Suprapubic skin (tissue), 4 donors: ENCODE data around the gene MGAT5. TPM values are rescaled to one million over a fixed set of nuclear protein-coding genes. Genes with fewer than 3 reads are reported as not detected.

Source experiments
- DNase-seq, 2 donors: peaks; one replicate each; pipeline ENCODE4 v3.0.0-alpha.2; 2019; ENCODE audit warnings: low spot score in 2 of 2
- H3K27ac ChIP-seq: fragments of 200-600 bp; sonication (generic); one replicate; pipeline ENCODE4 v1.5.1; 2019
- H3K27me3 ChIP-seq: fragments of 200-600 bp; sonication (generic); one replicate; pipeline ENCODE4 v1.5.1; 2019
- H3K36me3 ChIP-seq: fragments of 200-600 bp; sonication (generic); one replicate; pipeline ENCODE4 v1.5.1; 2019
- H3K4me1 ChIP-seq: fragments of 200-600 bp; sonication (generic); one replicate; pipeline ENCODE4 v1.5.1; 2019
- H3K4me3 ChIP-seq: fragments of 200-600 bp; sonication (generic); one replicate; pipeline ENCODE4 v1.5.1; 2019; ENCODE audit warnings: mild to moderate bottlenecking
- H3K9me3 ChIP-seq: fragments of 200-600 bp; sonication (generic); one replicate; pipeline ENCODE4 v1.5.1; 2019
- EP300 ChIP-seq: sonication (generic); formaldehyde crosslinking; IDR thresholded peaks from one replicate; pipeline ENCODE4 v1.6.1; 2017; ENCODE audit warnings: antibody characterized with exemption
- POLR2A ChIP-seq, 2 donors: fragments of 450-650 bp; IDR thresholded peaks; one replicate each; pipeline ENCODE4 v1.6.1; 2017; ENCODE audit warnings: antibody characterized with exemption in 2 of 2, mild to moderate bottlenecking in 2 of 2, moderate library complexity in 2 of 2
- POLR2AphosphoS5 ChIP-seq, 3 donors: sonication (generic); formaldehyde crosslinking; IDR thresholded peaks; one replicate each; pipeline ENCODE4 v1.6.1; 2017; ENCODE audit warnings: antibody characterized with exemption in 3 of 3
- WGBS: methylation state at CpG from one replicate; pipeline ENCODE4 v1.1.5; 2018; 5-methylcytosine and 5-hydroxymethylcytosine counted together
- total RNA-seq, 4 donors: library from RNA; depleted of rRNA; stranded (reverse); fragments of >200 nt; gene quantifications; one replicate each; pipeline ENCODE4 v1.1.0, GENCODE V29; 2016
- TF ChIP-seq, protein P1 (sequence below), 2 donors: fragments of 200-600 bp in 1 of 2; fragments of 450-650 bp in 1 of 2; sonication (generic) in 1 of 2; IDR thresholded peaks; one replicate each; pipeline ENCODE4 v1.5.1; 2016 to 2019; ENCODE audit warnings: antibody characterized with exemption in 2 of 2, mild to moderate bottlenecking in 1 of 2, moderate library complexity in 1 of 2

The MGAT5 gene
- total RNA-seq, 4 donors from 2014 or later: 16.9 to 42.1 (median 32.9) TPM

DNA sequence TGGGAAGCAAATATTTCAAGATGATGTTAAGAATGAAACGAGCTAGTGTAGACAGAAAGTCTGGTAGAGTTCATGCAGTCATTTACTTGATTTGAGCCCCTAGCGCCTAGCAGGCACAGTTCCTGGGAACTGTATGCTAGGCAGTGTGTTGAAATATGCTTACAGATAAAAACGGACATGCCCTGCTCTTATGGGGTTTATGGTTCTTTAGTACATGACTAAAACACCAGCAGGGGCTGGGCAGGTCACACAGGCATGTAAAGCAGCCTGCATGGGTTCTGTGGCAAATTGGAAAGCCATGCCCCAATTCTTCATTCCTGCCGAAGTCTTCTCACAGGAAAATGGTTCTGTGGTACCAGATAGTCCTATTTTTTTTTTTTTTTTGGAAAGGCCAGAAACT is 27.3 kb upstream of the MGAT5 start:
- Histone ChIP-seq H3K9me3 (peaks cover 6% of the 10 kb centered on the region), H3K36me3 (no peaks in the 10 kb centered on the region), H3K4me3 (no peak overlapping the region), H3K27me3 (no peaks in the 10 kb centered on the region), H3K27ac (no peak overlapping the region), H3K4me1 (no peaks in the 10 kb centered on the region)
- no peak for DNase-seq
- WGBS: 76% methylated on average over 4 of the region's 4 CpGs
- TF ChIP-seq, protein P1, sequence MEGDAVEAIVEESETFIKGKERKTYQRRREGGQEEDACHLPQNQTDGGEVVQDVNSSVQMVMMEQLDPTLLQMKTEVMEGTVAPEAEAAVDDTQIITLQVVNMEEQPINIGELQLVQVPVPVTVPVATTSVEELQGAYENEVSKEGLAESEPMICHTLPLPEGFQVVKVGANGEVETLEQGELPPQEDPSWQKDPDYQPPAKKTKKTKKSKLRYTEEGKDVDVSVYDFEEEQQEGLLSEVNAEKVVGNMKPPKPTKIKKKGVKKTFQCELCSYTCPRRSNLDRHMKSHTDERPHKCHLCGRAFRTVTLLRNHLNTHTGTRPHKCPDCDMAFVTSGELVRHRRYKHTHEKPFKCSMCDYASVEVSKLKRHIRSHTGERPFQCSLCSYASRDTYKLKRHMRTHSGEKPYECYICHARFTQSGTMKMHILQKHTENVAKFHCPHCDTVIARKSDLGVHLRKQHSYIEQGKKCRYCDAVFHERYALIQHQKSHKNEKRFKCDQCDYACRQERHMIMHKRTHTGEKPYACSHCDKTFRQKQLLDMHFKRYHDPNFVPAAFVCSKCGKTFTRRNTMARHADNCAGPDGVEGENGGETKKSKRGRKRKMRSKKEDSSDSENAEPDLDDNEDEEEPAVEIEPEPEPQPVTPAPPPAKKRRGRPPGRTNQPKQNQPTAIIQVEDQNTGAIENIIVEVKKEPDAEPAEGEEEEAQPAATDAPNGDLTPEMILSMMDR (IDR thresholded peaks at IDR 0.05): no peak
- TF ChIP-seq POLR2A (IDR thresholded peaks at IDR 0.05): no peak
- no peak for TF ChIP-seq POLR2AphosphoS5 (IDR thresholded peaks at IDR 0.05)
- no peak for TF ChIP-seq EP300

DNA sequence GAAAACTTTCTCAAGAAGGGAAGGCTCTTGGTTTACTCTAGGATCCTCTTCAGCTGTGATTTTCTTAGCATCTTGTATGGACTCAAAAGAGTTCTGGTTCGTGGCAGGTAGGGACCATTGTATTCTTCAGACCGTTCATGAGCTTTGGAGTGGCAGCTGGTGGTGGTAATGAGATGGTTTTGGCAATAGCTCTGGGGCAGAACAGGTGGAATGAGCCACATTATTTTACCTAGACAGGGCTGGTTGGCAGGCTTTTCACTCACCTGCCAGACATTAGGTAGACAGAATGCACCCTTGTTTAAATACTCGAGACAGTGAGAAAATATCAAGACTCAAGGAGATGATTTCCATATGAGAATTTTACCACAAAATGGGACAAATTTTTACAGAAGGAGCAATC is 26.2 kb upstream of the MGAT5 start:
- TF ChIP-seq, protein P1 (IDR thresholded peaks at IDR 0.05): no peak
- no peak for TF ChIP-seq POLR2AphosphoS5 (IDR thresholded peaks at IDR 0.05)
- no peak for TF ChIP-seq EP300
- no peak for TF ChIP-seq POLR2A (IDR thresholded peaks at IDR 0.05)
- WGBS: 83% methylated on average over 3 of the region's 3 CpGs
- H3K4me3 ChIP-seq: no peak overlapping the region
- H3K9me3 ChIP-seq: peaks cover 6% of the 10 kb centered on the region
- H3K4me1 ChIP-seq: peaks cover 5% of the 10 kb centered on the region
- no peak for DNase-seq
- H3K27ac ChIP-seq: no peak overlapping the region
- no peaks in the 10 kb centered on the region for H3K27me3 ChIP-seq
- H3K36me3 ChIP-seq: no peaks in the 10 kb centered on the region

DNA sequence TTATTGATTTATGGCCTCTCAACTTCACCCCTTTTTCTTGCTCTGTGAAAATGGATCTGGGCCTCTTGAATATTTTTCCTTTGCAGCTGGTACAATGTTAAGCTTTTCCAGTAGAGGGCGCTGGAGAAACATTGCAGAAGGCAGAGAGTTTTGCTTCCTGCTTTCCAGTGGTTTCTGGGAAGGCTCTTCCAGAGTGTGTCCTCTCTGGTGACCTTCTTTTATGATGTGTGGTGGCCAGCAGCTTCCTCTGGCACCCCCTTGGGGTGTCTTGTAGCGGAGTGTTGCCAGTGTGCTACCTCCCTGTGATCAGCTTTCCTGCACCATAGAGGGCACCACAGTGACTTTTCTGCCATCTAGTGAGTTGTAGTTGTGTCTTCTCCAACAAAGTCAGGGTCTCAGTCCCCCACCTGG is 25.4 kb upstream of the MGAT5 start:
- no peak for DNase-seq
- Histone ChIP-seq H3K27ac (no peak overlapping the region), H3K9me3 (peaks cover 6% of the 10 kb centered on the region), H3K4me1 (peaks cover 8% of the 10 kb centered on the region), H3K27me3 (no peaks in the 10 kb centered on the region), H3K36me3 (no peaks in the 10 kb centered on the region), H3K4me3 (no peak overlapping the region)
- TF ChIP-seq, protein P1 (IDR thresholded peaks at IDR 0.05): no peak
- TF ChIP-seq EP300 (no peak), POLR2AphosphoS5 (IDR thresholded peaks at IDR 0.05) (no peak), POLR2A (IDR thresholded peaks at IDR 0.05) (no peak)
- 71% methylated on average over 2 of the region's 2 CpGs for whole genome bisulfite sequencing

DNA sequence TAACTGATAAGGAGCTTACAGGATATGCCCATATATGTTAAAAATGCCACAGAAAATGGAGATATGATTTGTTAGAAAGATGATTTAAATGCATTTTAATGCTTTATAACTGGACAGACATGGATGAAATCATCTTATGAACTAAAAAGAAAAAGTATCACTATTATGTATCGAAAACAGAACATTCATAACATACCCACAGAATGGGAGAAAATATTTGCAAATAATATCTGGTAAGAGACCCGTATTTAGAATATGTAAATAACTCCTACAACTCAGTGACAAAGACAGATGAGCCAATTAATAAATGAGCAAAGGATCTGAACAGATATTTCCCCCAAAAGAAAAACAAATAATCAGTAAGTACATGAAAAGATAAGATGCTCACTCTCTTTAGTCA is 24.3 kb upstream of the MGAT5 start:
- 94% methylated on average over 2 of the region's 2 CpGs for WGBS
- H3K27me3 ChIP-seq: no peaks in the 10 kb centered on the region
- H3K4me3 ChIP-seq: no peak overlapping the region
- peaks cover 6% of the 10 kb centered on the region for H3K9me3 ChIP-seq
- no peak for TF ChIP-seq POLR2AphosphoS5 (IDR thresholded peaks at IDR 0.05)
- TF ChIP-seq EP300: no peak
- TF ChIP-seq POLR2A (IDR thresholded peaks at IDR 0.05): no peak
- TF ChIP-seq, protein P1 (IDR thresholded peaks at IDR 0.05): no peak
- H3K27ac ChIP-seq: no peak overlapping the region
- DNase-seq: no peak
- H3K36me3 ChIP-seq: no peaks in the 10 kb centered on the region
- H3K4me1 ChIP-seq: peaks cover 18% of the 10 kb centered on the region

DNA sequence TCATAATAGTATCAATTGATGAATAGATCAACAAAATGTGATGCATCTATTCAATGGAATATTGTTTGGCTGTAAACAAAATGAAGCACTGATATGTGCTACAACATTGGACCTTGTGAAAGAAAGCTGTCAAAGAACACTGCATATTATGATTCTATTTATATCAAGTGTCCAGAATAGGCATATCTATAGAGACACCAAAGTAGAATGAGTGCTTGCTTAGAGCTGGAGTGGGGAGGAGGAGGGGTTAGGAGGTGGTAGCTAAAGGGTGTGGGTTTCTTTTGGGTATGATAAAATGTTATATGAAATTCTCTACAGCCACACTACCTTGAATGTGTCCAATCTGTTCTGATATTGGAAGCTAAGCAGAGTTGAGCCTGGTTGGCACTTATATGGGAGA is 23.0 kb upstream of the MGAT5 start:
- no peak for DNase-seq
- Histone ChIP-seq H3K4me3 (no peak overlapping the region), H3K27ac (no peak overlapping the region), H3K36me3 (no peaks in the 10 kb centered on the region), H3K4me1 (peaks cover 24% of the 10 kb centered on the region), H3K27me3 (no peaks in the 10 kb centered on the region), H3K9me3 (peaks cover 6% of the 10 kb centered on the region)
- TF ChIP-seq EP300 (no peak), POLR2A (IDR thresholded peaks at IDR 0.05) (no peak), POLR2AphosphoS5 (IDR thresholded peaks at IDR 0.05) (no peak)
- TF ChIP-seq, protein P1 (IDR thresholded peaks at IDR 0.05): no peak
